Measurements from ENCODE around the gene TTBK2.
"Not testable (repeated sequence)": the region's sequence is repeated elsewhere in the genome, so short reads cannot be mapped to it uniquely, and the experiment has no call there.

Gene TTBK2

DNA sequence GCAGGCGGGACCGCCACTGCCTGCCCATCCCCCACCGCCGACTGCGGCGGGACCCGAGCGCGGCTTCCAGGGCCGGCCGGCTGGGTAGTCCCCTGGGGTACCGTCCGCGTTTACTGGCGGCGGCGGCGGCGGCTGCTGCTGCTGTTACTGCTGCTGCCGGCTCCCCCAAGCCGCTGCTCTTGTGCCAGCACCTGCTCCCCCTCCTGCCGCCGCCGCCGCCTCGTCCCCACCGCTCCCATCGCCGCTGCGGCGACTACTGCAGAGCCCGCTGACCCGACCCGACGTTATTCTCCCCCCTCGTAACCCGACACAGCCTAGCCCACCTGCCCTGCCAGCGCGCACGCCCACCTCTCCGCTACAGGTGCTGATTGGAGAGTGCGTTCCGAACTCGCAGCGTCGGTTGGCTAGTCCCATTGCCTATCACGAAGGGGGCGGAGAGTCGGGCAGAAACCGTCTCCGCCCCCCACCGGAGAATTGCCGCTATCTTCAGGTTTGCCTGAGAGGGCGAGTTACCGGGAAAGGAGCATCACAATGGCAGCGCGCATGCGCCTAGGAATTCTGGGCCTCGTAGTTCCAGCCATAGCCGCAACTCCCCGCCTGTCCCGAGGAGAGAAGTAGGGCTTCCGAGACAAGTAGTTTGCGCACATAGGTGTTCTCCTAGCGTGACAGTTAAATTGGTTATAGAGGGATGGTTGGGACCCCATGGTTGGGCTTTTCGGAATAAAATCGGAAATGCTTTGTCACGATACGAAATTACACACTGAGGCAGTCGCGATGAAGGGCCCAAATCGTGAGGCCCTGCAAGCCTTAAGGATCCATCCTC lies at the start of gene TTBK2:
TSS of gene TTBK2 (minus strand) at position 260 of the 823 bp plus-strand sequence. CDS start 42,161 bp downstream, outside the sequence.
- DNase-seq, result peak; percentile 99

DNA sequence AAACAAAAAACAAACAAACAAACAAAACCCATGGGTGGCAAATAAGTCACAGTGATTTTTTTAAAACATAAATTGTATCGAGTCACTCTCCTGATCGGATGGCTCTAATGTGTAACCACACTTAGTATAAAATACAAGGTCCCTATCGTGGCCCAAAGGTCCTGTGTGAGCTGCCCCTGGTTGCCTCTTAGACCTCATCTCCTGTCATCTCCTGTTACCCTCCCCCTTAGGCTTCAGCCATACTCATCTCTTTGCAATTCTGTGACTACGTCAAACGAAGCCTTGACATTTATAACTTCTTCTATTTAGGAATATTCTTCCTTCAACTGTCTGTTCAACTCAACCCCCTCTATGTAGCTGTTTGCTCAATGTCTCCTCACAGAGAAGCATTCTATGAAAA lies 43.9 kb upstream of the TTBK2 start:
- no peak for DNase-seq

DNA sequence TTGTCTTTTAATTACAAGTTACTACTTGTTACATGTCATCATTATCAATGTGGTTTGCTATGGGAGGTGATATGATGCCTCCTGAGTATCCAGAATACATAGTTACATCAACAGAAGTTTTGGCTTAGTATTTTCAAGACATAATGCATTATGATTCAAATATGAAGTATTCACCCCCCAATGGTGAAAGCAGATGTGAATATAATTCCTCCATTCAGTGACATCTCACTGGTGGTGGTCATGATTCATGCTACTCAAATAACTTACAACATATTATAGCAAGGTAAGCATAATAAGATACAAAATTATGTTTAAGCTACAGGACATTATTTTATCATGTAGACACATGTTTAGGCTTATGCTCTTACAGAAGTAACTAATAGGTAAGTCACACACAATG lies 34.9 kb upstream of the TTBK2 start:
- no peak for DNase-seq

DNA sequence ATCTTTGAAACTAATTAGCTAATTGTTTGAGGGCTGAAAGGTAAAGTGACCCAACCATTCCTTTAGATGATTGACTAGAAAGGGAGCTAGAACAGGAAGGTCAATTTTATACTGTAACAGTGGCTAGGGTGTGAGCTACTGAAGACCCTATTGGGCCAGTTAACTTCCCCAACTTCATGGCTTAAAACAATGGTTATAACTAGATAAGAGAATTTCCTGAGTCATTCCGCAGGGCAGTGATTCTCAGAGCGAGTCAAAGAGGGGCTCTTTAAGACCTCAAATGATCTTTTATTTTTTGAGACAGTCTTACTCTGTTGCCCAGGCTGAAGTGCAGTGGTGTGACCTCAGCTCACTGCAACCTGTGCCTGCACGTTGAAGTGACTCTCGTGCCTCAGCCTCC lies 33.7 kb upstream of the TTBK2 start:
- DNase-seq, result no peak

DNA sequence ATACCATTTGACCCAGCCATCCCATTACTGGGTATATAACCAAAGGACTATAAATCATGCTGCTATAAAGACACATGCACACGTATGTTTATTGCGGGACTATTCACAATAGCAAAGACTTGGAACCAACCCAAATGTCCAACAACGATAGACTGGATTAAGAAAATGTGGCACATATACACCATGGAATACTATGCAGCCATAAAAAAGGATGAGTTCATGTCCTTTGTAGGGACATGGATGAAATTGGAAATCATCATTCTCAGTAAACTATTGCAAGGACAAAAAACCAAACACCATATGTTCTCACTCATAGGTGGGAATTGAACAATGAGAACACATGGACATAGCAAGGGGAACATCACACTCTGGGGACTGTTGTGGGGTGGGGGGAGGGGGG lies 28.3 kb upstream of the TTBK2 start:
- not testable (repeated sequence) for DNase-seq

DNA sequence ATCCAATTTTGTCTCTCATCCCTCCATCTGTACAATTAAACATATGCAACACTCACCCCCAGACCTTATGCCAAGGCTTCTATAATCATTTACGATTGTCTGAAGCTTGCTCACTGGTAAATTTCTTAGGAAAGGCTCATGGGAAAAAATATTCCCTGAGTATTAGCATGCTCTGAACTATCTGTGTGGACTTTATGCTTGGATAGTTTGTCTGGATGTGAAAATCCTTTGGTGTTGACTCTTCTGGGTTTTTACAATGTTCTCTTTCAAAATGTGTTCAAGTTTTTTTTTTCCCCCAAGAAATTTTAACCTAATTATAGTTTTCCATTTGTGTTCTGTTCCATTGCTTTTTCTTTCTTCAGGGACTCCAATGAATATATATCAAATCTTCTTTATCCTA lies 19.9 kb upstream of the TTBK2 start:
- DNase-seq, result no peak

DNA sequence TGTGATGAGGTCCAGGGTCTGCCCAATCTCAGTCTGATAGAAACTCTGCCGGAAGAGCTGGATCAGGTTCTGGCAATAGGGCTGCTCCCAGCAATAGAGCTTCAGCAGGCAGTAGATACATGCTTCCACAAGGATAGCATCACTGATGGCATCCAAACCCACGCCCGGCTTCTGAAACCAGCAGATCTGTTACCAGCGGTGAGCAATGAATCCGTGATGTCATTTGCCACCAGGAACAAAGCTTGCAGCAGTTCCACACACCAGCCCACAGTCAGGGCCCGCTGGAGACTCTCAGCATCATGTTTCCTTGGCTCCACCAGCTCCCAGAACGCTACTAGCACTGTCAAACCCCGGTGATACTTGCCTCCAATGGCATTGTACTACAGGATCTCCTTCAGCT lies 19.3 kb upstream of the TTBK2 start:
- no peak for DNase-seq

DNA sequence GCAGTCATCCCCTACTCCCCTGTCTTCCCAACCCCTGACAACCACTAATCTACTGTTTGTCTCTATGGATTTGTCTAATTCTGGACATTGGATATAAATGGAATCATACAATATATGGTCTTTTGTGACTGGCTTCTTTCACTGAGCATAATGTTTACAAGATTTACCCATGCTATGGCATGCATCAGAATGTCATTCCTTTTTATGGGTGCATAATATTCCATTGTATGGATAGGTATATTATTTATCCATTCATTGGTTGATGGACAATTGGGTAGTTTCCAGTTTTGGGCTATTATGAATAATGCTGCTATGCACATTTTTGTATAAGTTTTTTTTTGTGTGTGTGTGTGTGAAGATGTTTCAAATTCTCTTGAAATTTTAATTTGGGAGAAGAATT lies 16.6 kb upstream of the TTBK2 start:
- DNase-seq, result no peak

DNA sequence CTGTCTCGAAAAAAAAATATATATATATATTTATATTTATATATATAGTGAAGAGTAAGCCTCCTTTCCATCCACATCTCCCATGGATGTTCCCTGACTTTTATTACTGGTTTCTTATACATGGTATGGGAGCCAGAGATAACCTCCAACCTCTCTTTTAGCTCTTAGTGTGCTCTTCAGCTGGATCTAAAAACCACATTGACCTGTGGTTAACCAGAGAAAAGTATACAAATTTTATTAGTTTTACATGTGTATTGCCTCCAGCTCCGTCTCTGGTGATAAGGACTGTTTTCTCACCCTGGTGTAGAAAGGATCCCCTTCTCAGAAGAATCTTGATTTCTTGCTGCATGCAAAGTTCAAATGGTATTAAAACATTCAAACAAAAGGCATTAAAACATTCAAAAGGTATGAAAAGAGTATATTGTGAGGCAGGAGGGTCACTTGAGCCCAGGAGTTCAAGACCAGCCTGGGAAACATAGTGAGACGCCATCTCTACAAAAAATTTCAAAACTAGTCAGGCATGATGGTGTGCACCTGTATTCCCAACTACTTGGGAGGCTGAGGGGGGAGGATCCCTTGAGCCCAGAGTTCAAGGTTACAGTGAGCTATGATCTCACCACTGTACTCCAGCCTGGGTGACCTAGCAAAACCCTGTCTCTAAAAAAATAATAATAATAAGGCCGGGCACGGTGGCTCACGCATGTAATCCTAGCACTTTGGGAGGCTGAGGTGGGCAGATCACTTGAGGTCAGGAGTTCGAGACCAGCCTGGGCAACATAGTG lies 13.5 kb upstream of the TTBK2 start:
- no peak for DNase-seq

DNA sequence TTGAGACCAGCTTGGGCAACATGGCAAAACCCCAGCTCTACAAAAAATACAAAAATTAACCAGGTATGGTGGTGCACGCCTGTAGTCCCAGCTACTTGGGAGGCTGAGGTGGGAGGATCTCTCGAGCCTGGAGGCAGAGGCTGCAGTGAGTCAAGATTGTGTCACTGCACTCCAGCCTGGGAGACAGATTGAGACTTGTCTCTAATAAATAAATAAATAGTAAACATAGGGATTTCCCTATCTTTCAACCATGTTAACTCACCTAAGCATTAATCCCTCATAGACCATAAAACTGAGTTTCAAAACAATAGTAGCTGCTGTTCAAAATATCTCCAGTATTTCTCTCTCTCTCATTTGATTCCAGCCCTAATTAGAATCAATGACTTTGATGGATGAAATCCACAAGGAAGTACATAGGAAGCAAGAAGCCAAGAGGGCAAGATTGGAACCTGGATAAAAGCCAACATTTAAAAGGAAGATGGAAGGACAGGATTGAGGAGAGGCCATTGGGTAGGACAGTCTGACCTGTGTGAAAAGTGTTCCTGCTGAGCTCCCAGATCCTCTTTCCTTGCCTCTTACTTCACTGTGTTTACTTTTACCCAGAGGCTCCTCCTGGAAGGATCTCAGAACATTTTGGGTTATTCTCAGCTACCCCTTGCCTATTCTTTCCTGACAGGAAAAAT lies 12.4 kb upstream of the TTBK2 start:
- no peak for DNase-seq

DNA sequence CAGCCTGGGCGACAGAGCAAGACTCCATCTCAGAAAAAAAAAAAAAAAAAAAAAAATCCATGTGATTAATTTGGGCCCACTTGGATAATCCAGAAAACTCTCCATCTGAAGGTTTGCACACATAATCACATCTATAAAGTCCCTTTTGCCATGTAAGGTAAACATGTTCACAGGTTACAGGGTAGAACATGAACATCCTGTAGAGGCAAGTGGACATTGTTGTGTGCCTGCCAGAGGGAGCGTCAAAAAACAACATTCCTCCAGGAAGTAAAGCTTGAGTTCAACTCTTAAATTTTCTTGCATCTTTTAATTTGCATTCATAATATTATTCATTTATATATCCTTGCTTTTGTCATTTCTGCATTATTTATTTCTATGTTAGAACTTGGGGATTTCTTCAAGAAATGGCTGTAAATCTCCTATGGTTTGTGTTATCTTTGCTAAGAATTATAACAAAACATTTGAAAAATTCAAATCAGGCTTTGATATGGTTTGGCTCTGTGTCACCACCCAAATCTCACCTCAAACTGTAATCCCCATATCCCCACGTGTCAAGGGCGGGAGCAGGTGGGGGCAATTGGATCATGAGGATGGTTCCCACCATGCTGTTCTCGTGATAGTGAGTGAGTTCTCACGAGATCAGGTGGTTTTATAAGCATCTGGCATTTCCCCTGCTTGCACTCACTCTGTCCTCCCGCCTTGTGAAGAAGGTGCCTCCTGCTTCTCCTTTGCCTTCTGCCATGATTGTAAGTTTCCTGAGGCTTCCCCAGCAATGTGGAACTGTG lies 11.3 kb upstream of the TTBK2 start:
- DNase-seq, result no peak

DNA sequence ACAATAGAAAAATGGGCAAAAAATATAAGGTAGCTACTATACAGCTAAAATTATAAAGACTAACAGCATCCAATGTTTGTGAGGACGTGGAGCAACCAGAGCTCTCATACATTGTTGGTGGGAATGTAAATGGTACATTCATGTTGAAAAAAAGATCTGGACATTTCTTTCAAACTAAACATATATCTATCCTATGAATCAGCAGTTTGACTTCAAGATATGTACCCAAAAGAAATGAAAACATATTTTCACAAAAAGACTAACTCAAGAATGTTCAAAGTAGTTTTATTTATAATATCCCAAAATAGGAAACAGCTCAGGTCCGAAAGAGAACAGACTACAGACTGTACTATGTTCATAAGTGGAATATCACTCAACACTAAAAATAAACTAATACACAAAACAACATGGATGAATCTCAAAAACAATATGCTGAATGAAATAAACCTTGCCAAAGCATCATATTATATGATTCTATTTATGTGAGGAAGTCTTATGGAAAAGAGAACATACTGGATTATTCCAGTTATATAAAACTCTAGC lies 8.8 kb upstream of the TTBK2 start:
- DNase-seq, result no peak

DNA sequence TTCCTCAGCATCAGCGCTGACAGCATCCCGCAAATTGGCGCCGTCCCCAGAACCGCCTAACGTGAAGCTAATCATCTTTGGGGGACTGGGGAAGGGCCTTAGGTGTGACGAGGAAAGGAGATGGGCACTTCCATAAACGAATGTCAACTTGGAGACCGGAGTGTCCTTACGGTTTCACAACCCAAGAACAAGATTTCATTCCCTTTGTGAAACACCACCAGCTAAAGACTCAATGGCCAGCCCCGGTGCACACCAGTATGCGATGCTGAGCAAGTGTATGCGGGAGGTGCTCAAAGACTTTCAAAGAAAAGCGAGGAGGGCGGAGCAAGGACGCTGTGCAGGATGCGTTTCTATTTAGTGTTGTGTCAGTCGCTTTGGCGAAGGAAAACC lies 759 bp upstream of the TTBK2 start:
- no peak for DNase-seq

DNA sequence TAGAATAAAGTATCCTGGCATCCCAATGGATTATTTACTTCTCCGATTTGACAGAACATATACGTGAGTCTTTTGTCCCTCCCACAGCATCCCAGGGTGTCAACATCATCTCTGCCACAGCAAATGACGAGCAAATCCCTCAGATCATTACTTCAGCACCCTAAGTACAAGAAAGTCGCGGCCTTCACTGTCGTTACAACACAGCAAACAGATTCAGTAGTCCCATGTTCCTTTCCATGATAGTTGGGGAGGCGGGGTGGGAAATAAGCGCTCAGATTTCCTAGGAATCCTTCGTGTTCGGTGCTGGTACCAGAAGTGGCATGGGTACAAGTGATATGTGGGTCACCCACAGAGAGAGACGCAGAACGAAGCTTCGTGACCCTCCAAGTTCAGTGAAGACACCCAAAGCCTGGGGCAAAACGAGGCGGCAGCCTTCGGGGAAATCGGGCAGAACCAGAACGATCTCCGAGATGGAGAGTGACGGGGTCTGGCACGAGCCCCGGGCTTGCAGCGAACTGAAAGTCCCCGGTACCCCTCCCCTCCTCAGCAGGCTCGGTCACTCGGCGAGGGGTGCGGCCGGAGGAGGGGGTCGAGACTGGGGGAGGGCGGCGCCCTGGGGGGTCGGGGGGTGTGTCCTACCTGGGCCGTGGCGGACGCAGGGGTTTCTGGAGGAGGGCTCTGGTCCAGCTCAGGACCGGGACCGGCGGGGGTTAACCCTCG lies 619 bp downstream of the TTBK2 start:
- DNase-seq, result peak; percentile 22

DNA sequence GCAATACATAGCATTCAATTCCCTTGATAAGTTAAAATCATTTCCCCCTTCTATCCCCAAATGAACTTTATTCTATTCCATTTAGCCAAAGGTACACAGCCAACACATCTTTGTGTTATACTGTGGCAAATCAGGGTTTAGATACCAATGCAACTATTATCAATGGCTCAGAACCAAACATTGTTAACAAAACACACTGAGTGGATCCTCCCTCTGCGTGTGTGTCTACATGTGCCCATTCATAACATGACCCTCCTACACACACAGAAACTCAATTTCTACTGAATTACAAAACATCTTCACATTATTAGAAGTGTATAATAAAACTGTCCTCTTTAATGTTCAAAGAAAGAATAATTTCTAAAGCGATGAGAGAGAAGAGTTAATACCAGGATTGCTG lies 1.3 kb downstream of the TTBK2 start:
- no peak for DNase-seq

DNA sequence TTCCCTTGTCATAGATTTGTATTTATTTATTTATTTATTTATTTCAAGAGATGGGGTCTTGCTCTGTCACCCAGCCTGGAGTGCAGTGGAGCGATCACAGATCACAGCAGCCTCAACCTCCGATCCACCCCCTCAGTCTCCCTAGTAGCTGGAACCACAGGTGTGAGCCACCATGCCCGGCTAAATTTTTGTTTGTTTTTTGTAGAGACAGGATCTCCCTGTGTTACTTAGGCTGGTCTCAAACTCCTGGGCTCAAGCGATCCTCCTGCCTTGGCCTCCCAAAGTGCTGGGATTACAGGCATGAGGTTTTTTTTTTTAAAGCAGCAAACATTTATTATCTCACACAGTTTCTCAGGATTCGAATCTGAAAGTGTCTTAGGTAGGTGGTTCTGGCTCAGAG lies 2.5 kb downstream of the TTBK2 start:
- DNase-seq, result no peak

DNA sequence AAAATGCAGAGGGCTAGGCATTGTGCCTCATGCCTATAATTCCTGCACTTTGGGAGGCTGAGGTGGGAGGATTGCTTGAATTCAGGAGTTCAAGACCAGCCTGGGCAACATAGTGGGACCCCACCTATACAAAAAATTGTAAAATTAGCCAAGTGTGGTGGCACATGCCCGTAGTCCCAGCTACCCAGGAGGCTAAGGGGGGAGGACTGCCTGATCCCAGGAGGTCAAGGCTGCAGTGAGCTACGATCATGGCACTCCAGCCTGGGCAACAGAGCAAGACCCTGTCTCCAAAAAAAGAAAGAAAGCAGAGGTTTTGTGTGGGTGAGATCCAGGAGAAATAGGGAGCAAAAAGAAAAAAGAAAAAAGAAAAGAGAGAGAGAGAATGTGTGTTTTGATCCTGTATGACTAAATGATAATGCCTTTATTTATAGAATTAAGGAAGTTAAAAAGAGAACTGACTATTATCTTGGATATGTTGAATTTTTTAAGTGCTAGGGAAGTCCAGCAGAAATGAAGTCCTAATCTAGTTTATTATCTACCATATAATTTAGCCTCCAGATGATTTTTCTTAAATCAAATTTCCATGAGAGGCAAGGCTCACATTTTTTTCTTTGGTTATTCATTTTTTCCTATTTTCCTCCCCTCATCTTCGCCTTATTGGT lies 4.8 kb downstream of the TTBK2 start:
- DNase-seq, result no peak

DNA sequence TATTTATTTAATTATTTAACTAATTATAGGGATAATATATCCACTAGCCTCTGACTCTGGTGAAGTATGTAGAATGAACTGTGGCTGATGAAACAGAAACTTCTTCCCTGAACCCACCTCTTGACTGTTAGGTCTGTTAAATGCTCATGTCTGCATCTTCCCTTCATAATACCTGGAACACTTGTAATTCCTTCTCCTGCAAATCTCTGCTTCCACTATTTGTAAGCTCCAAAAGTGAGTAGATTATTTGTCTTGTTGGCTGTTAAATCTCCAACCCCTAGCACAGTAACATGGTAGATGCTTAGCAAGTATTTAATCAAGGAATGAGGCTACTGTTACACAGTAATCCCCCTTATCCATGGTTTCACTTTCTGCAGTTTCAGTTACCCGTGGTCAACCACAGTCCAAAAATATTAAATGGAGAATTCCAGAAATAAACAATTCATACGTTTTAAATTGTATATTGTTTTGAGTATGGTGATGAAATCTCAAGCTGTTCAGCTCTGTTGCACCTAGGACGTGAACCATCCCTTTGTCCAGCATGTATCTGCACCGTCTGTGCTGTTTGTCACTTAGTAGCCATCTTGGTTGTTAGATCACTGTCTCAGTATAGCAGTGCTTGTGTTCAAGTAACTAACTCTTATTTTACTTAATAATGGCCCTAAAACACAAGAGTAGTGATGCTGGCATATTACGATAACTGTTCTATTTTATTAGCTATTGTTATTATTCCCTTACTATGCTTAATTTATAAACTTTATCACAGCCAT lies 5.7 kb downstream of the TTBK2 start:
- no peak for DNase-seq

DNA sequence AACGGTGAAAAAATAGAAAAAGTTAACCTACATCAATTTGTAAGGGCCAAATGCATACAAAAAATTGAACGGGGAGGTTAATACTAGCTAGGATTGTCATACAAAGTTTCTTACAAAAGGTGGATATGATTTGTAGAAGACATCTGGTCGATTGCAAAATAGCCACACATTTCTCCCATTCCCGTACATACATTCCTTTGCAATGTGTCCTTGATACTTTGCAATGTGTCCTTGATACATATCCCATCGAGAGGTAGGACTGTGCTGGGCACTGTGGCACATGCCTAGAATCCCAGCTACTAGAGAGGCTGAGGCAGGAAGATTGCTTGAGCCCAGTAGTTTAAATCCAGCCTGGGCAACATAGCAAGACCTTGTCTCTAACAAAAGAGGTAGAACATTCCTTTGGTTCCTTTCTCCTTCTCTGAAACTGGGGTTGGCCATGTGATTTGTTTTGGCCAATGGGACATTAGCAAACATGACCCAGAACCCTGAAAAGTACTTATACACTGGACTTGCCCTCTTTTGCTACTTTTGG lies 9.5 kb downstream of the TTBK2 start:
- DNase-seq, result no peak

DNA sequence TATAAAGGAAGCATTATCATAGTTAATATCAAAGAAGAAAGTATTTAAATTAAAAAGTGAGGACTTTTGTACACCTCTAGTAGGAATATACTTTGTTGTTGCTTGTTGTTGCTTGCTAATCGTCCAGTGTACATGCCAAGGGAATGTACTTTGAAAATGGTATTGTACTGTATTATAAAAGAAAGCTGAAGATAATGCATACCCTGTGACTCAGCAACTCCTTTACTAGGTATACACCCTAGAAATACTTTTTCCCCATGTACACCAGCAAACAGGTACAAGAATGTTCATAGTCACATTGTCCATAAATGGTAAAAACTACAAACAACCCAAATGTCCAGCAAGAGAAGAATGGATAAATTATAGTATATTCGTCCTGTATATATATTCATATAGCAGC lies 12.0 kb downstream of the TTBK2 start:
- no peak for DNase-seq

All from COR-L47 (cell line).